Trophoblast cell (in vitro differentiated cells and primary cell): ENCODE results near the gene RFTN1.

Source experiments
- DNase-seq, 2 donors: peaks; one replicate each; pipeline ENCODE4 v3.0.0-alpha.2; 2016
- H2AFZ ChIP-seq: 2 replicates; pipeline ENCODE4 v1.6.1; 2013; ENCODE audit warnings: low read length, moderate library complexity, mild to moderate bottlenecking; ENCODE audit not compliant: insufficient read depth, poor library complexity
- H2AK5ac ChIP-seq: 2 replicates; pipeline ENCODE4 v1.6.1; 2013; ENCODE audit warnings: mild to moderate bottlenecking, low read length
- H2BK120ac ChIP-seq: 2 replicates; pipeline ENCODE4 v1.6.1; 2013; ENCODE audit warnings: low read length, mild to moderate bottlenecking, moderate library complexity; ENCODE audit not compliant: insufficient read depth, poor library complexity
- H2BK12ac ChIP-seq: 2 replicates; pipeline ENCODE4 v1.6.1; 2013; ENCODE audit warnings: mild to moderate bottlenecking, low read length, moderate library complexity
- H2BK5ac ChIP-seq: 2 replicates; pipeline ENCODE4 v1.6.1; 2013; ENCODE audit warnings: low read length, low read depth, moderate library complexity, mild to moderate bottlenecking; ENCODE audit not compliant: poor library complexity
- H3K14ac ChIP-seq: 2 replicates; pipeline ENCODE4 v1.6.1; 2013; ENCODE audit warnings: mild to moderate bottlenecking, low read length
- H3K18ac ChIP-seq: 2 replicates; pipeline ENCODE4 v1.6.1; 2013; ENCODE audit warnings: mild to moderate bottlenecking, low read length
- H3K23ac ChIP-seq: 2 replicates; pipeline ENCODE4 v1.6.1; 2013; ENCODE audit warnings: low read length
- H3K27ac ChIP-seq: 2 replicates; pipeline ENCODE4 v1.5.1; 2013; ENCODE audit warnings: low read depth, mild to moderate bottlenecking, inconsistent platforms, low read length, moderate library complexity
- H3K27me3 ChIP-seq: 2 replicates; pipeline ENCODE4 v1.6.1; 2013; ENCODE audit warnings: inconsistent platforms, mild to moderate bottlenecking, low read length, moderate library complexity; ENCODE audit not compliant: insufficient read depth
- H3K36me3 ChIP-seq, 2 experiments: 1 replicate in 1 of 2; 2 replicates in 1 of 2; pipeline ENCODE4 v1.6.1; 2013; ENCODE audit warnings: low read length in 2 of 2, mild to moderate bottlenecking in 2 of 2, moderate library complexity in 1 of 2; ENCODE audit not compliant: insufficient read depth in 2 of 2, control insufficient read depth in 1 of 2
- H3K4ac ChIP-seq: 2 replicates; pipeline ENCODE4 v1.6.1; 2013; ENCODE audit warnings: low read depth, mild to moderate bottlenecking, low read length, moderate library complexity
- H3K4me1 ChIP-seq, 2 experiments: 1 replicate in 1 of 2; 2 replicates in 1 of 2; pipeline ENCODE4 v1.6.1; 2013; ENCODE audit warnings: low read length in 2 of 2, mild to moderate bottlenecking in 2 of 2, moderate library complexity in 1 of 2; ENCODE audit not compliant: insufficient read depth in 2 of 2, control insufficient read depth in 1 of 2
- H3K4me2 ChIP-seq: 2 replicates; pipeline ENCODE4 v1.6.1; 2013; ENCODE audit warnings: inconsistent platforms, mild to moderate bottlenecking, low read length, moderate library complexity
- H3K4me3 ChIP-seq: 2 replicates; pipeline ENCODE4 v1.5.1; 2013; ENCODE audit warnings: mild to moderate bottlenecking, low read depth, low read length, inconsistent platforms
- H3K79me1 ChIP-seq: one replicate; pipeline ENCODE4 v1.6.1; 2013; ENCODE audit warnings: low read length
- H3K79me2 ChIP-seq: 2 replicates; pipeline ENCODE4 v1.6.1; 2013; ENCODE audit warnings: low read length, mild to moderate bottlenecking; ENCODE audit not compliant: control insufficient read depth, insufficient read depth, poor library complexity
- H3K9ac ChIP-seq: 2 replicates; pipeline ENCODE4 v1.6.1; 2013; ENCODE audit warnings: mild to moderate bottlenecking, low read length
- H3K9me3 ChIP-seq: 2 replicates; pipeline ENCODE4 v1.6.1; 2013; ENCODE audit warnings: low read depth, mild to moderate bottlenecking, control low read depth, inconsistent platforms, low read length; ENCODE audit not compliant: insufficient read depth
- H4K12ac ChIP-seq: 2 replicates; pipeline ENCODE4 v1.6.1; 2013; ENCODE audit warnings: low read depth, mild to moderate bottlenecking, low read length, moderate library complexity
- H4K8ac ChIP-seq: 2 replicates; pipeline ENCODE4 v1.6.1; 2013; ENCODE audit warnings: low read depth, mild to moderate bottlenecking, low read length, moderate library complexity
- H4K91ac ChIP-seq: one replicate; pipeline ENCODE4 v1.6.1; 2013; ENCODE audit warnings: low read depth, mild to moderate bottlenecking, low read length, moderate library complexity
- WGBS: extraction: QIAGEN DNeasy Blood & Tissue Kit; methylation state at CpG from one replicate; pipeline ENCODE4 v1.1.7; 2013; ENCODE audit warnings: missing lambda C conversion rate; ENCODE audit not compliant: insufficient read length, insufficient coverage; ENCODE audit errors: extremely low coverage; 5-methylcytosine and 5-hydroxymethylcytosine counted together

RFTN1 gene

DNA sequence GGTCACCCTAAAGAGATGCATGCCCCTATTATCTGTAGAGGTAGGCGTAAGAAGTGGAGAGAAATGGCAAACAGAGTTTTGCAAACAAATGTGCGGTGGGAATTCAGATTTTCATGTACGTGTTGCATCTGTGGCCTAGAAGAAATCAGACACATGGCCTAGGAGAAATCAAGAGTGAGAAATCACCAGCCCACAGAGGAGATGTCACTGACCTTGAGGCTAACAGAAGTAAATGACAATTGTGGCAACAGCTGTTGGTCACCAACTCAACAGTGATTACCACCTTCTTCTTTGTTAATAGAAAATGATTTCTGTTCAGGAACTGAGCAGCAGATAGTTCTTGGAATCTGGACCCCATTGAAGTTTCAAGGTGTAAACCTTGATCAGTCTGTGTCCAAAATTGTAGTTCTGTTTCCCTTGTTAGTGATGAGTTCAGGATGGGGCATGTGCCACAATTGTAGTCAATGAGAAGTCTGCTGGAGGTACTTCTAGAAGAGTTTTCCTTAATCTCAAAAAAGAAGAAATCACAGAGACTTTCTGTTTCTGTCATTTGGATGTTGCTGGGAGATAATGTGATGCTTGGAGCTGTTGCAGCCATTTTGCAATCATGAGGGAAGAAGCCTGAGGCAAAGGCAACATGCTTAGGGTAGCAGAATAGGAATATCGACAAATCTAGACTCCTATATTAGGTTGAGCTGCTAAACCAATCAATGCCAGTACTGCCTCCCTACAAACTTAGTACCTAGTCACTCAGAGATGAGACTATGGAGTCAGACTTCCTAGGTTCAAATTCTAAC is 34.3 kb upstream of the RFTN1 start:
- Histone ChIP-seq H4K91ac (no peak overlapping the region), H3K27me3 (no peaks in the 10 kb centered on the region), H2BK12ac (no peak overlapping the region), H3K36me3 (no peaks in the 10 kb centered on the region), H3K14ac (no peak overlapping the region), H3K79me1 (no peaks in the 10 kb centered on the region), H3K9me3 (no peaks in the 10 kb centered on the region), H2AK5ac (no peak overlapping the region), H3K4me2 (no peak overlapping the region), H3K79me2 (no peaks in the 10 kb centered on the region), H3K9ac (no peak overlapping the region), H2BK5ac (no peak overlapping the region), H3K23ac (no peak overlapping the region), H4K12ac (no peak overlapping the region), H3K18ac (no peak overlapping the region), H2BK120ac (no peak overlapping the region), H2AFZ (no peak overlapping the region), H3K4me3 (no peak overlapping the region), H3K4ac (no peak overlapping the region), H3K4me1 (no peaks in the 10 kb centered on the region), H3K27ac (no peak overlapping the region), H4K8ac (no peak overlapping the region)
- WGBS, result no CpG with 5 or more reads among the region's 4 CpGs
- peak; percentile 34 to 64 for DNase-seq

DNA sequence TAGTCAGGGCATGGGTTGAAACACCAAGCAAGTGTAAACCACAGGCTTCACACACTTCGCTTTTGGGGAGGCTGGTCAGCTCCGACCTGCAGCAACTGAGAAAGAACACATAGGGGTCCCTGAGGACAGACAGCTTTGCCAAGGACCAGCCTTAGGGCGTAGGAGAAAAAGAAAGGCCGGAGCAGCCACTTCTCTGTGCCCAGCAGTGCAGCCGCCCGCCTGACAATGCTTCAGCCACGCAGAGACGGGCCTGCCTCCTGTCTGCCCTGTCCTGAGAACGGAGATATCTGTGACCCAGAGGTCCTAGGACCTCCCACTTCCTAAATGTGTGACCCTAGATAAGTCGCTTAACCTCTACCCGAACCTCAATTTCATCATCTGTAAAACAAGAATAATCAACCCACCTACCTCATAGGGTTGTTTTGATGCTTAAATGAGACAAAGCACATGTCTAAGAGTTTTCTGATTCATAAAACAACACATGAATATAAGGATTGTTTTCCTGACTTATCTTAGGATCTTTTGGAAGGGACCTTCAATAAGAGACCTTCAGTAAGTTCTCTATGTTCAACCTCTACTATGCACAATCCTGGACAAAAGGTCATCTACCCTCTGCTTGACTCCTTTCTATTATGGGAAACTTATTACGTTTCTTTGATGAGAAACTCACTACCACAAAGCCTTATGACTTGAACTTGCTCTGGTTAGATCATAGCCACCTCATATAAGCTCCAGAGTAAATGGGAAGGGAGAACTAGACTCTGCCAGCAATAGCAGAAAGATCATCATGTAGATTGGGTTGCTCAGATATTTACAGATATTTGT is 32.9 kb upstream of the RFTN1 start:
- Histone ChIP-seq H3K79me1 (no peaks in the 10 kb centered on the region), H3K36me3 (no peaks in the 10 kb centered on the region), H3K9ac (no peak overlapping the region), H4K8ac (no peak overlapping the region), H3K4me3 (no peak overlapping the region), H2BK120ac (no peak overlapping the region), H3K79me2 (no peaks in the 10 kb centered on the region), H2BK5ac (no peak overlapping the region), H3K4me2 (no peak overlapping the region), H2AK5ac (no peak overlapping the region), H3K18ac (no peak overlapping the region), H3K14ac (no peak overlapping the region), H3K27me3 (no peaks in the 10 kb centered on the region), H2BK12ac (no peak overlapping the region), H3K9me3 (no peaks in the 10 kb centered on the region), H4K91ac (no peak overlapping the region), H3K27ac (no peak overlapping the region), H3K23ac (no peak overlapping the region), H2AFZ (no peak overlapping the region), H3K4ac (no peak overlapping the region), H4K12ac (no peak overlapping the region), H3K4me1 (no peaks in the 10 kb centered on the region)
- DNase-seq, result no peak
- no CpG with 5 or more reads among the region's 12 CpGs for WGBS

DNA sequence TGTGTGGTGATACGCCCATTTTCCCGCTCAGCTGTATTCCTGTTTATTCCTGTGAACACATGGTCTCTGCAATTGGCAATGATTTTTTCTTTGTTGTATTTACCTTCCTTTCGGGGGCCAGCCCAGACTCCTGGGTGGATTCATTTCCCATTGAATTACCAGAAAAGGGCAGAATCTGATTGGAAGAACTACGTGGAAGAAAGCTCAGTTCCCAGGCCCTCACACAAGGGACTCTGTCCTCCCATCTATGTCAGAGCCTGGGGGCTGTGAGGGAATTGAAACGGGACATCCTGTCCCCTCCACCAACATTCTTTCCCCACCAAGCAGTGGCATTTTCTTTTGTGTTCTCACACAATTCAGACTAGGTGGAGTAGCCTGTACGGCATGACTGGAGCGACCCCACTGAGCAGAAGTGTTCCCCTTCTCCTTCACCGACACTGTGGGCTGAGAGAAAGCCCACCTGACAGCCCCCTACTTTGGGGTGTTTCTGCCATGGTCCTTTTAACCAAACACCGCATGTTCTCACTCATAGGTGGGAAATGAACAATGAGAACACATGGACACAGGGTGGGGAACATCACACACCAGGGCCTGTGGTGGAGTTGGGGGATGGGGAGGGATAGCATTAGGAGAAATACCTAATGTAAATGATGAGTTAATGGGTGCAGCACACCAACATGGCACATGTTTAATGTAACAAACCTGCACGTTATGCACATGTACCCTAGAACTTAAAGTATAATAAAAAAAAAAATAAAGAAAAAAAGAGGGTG is 32.1 kb upstream of the RFTN1 start:
- H2AFZ ChIP-seq, result no peak overlapping the region
- H3K27ac ChIP-seq, result no peak overlapping the region
- DNase-seq, result no peak
- no CpG with 5 or more reads among the region's 10 CpGs for WGBS
- no peak overlapping the region for H3K18ac ChIP-seq
- H2AK5ac ChIP-seq, result no peak overlapping the region
- H3K4me2 ChIP-seq, result no peak overlapping the region
- H3K4ac ChIP-seq, result no peak overlapping the region
- H3K36me3 ChIP-seq, result no peaks in the 10 kb centered on the region
- no peaks in the 10 kb centered on the region for H3K4me1 ChIP-seq
- H2BK12ac ChIP-seq, result no peak overlapping the region
- H3K4me3 ChIP-seq, result no peak overlapping the region
- no peak overlapping the region for H3K23ac ChIP-seq
- no peaks in the 10 kb centered on the region for H3K9me3 ChIP-seq
- no peak overlapping the region for H4K91ac ChIP-seq
- H3K79me1 ChIP-seq, result no peaks in the 10 kb centered on the region
- H3K9ac ChIP-seq, result no peak overlapping the region
- no peak overlapping the region for H2BK120ac ChIP-seq
- H3K27me3 ChIP-seq, result no peaks in the 10 kb centered on the region
- no peak overlapping the region for H2BK5ac ChIP-seq
- H3K14ac ChIP-seq, result no peak overlapping the region
- no peak overlapping the region for H4K8ac ChIP-seq
- no peaks in the 10 kb centered on the region for H3K79me2 ChIP-seq
- H4K12ac ChIP-seq, result no peak overlapping the region

DNA sequence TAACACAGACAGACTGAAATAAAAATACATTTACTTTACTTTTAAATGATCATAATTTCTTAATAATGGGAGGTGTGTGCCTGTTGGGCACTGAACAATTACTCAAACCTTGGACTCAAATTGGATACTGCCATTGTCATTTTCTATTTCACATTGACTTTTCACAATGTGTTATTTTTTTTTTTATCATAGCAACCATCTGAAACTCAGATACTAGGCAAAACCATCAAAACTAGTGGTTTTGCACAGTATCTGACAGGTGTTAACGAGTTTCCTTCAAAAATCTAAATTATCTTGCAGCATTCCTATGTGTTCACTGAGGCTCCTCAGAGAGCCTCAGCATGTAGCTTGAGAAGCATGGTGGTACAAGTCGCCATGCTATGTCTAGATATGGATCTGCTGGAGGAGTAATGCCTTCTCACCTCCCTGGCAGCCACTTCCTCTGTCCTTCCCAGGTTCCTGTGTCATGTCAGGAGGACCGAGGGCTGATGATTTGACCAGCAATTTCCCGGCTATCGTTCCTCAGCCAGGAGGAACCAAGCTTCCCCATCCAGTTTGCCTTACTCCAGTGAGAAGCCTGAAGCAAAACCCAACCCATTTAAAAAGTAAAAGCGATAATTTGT is 29.9 kb upstream of the RFTN1 start:
- Histone ChIP-seq H3K9ac (no peak overlapping the region), H3K79me1 (no peaks in the 10 kb centered on the region), H3K4me1 (no peaks in the 10 kb centered on the region), H4K8ac (no peak overlapping the region), H3K36me3 (no peaks in the 10 kb centered on the region), H3K79me2 (no peaks in the 10 kb centered on the region), H3K4me3 (no peak overlapping the region), H3K14ac (no peak overlapping the region), H3K23ac (no peak overlapping the region), H3K18ac (no peak overlapping the region), H2BK12ac (no peak overlapping the region), H3K27me3 (no peaks in the 10 kb centered on the region), H2BK5ac (no peak overlapping the region), H3K4ac (no peak overlapping the region), H2AFZ (no peak overlapping the region), H3K27ac (no peak overlapping the region), H3K9me3 (no peaks in the 10 kb centered on the region), H2BK120ac (no peak overlapping the region), H2AK5ac (no peak overlapping the region), H4K12ac (no peak overlapping the region), H3K4me2 (no peak overlapping the region), H4K91ac (no peak overlapping the region)
- DNase-seq, result peak; percentile 59 to 75
- WGBS, result no CpG with 5 or more reads among the region's 6 CpGs
